HS-27A (cell line): Measurements from ENCODE around the gene CEP104.

Experiments used
- DNase-seq: peaks from one replicate; pipeline ENCODE4 v3.0.0-alpha.2; 2012; ENCODE audit warnings: low read depth, missing footprints

Gene CEP104

DNA sequence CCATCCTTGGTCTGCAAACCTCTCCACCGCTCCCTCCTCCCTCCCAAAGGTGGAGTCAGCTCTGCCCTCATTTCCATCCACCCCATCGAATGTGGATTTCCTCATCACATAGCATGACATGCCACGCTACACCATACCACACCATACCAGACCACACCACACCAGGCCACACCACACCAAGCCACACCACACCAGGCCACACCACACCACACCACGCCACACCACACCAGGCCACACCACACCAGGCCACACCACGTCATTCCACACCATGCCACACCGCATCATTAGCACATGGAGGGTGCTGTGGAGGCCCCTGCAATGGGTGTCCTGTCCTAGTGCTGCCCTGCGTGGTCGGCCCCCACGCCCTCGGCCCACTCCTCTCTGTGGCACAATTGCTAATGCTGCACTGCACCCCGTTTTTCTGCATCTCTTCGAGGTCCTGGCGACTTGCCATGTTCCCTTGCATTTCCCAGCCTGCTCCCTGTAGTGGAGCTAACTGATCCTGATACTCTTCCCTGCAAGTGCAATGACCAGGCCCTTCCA is 11.5 kb upstream of the CEP104 start:
- DNase-seq = no peak

DNA sequence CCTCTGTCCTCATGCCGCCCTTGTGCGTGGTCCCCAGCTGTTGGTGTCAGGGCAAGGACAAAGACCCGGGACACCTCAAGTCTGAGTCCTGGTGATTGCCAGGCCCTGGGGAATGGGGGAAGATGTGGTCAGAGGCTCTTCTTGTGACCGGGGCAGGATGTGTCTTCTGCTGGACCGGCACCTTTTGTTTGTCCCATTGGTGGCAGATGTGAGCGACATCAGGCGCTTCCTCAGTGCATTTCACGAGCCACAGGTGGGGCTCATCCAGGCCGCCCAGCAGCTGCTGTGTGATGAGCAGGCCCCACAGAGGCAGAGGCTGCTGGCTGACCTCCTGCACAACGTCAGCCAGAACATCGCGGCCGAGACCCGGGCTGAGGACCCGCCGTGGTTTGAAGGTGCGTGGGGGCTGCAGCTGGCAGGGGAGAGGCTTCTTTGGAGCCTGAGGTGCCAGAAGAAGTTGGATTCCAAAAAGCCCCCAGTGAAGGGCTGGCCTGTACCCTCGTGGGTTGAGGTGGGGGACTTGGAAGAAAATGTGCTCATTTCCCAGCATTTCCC is 8.7 kb upstream of the CEP104 start:
- DNase-seq = no peak

DNA sequence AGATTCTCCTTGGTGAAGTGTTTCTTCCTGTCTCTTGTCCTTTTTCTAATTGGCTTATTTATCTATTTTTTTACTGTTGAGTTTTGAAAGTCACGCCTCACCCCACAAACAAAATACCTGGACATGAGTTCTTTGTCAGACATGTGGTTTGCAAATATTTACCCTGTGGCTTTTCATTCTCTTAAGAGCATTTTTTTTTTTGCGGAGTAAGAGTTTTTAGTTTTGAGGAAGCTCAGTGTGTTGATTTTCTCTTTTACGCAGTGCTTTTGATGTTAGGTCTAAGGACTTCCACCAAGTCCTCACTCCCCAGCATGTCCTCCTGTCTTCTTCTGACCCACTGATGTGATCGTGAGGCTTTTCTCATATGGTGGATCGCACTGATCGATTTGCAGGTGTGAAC is 7.9 kb upstream of the CEP104 start:
- no peak for DNase-seq

DNA sequence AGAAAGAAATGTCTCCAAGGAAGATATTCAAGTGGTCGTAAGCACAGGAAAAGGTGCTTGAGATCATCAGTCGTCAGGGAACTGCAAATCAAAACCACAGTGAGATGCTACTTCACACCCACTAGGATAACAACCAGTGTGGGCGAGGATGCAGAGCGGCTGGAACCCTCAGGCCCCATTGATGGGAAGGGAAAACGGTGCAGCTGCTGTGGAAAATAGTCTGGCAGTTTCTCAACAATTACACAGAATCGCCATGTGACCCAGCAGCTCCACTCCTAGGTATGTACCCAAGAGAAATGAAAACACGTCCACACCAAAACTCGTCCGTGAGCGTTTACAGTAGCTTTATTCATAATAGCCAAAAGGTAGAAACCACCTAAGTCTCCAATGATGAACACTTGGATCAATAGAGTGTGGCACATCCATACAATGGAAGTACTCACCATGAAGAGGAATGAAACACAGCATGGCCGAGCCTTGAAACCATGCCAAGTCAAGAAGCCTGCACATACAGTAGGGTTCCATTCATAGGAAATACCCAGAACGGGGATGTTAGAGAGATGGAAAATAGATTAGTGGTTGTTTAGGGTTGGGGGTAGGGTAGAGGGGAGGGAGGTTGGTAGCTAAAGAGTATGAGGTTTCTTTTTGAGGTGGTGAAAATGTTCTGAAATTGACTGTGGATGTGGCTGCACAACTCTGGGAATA is 6.4 kb upstream of the CEP104 start:
- no peak for DNase-seq

DNA sequence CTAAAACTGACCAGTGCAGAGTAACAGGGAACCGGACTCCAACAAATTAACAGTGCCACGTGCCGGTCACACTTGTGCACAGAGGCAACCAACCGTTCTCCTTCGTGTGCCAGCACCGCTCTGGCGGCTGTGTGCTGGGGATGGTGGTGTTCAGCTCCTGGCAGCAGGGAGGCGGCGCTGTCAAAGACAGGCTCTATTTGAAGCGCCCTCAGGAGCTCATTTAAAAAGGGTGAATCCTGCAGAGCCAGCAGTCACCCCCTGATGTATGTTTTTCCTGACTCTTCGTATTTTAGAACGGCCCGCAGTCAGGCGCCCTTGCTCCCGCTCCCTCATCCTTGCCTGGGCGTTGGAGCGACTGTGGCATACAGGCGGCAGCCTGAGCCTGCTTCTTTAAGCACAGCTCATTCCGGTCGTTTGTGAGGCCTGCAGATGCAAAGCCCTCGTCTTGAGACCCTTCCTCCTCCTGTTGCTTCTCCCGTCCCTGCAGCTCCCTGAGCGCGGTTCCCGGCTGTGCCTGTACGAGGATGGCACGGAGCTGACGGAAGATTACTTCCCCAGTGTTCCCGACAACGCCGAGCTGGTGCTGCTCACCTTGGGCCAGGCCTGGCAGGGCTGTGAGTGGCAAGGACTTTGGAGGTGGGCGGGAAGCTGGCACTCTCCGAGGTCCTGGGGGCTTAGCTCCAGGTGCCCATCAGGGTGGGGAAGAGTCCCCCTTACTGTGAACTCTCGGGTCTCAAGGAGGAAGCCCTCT is 1.4 kb upstream of the CEP104 start:
- no peak for DNase-seq

DNA sequence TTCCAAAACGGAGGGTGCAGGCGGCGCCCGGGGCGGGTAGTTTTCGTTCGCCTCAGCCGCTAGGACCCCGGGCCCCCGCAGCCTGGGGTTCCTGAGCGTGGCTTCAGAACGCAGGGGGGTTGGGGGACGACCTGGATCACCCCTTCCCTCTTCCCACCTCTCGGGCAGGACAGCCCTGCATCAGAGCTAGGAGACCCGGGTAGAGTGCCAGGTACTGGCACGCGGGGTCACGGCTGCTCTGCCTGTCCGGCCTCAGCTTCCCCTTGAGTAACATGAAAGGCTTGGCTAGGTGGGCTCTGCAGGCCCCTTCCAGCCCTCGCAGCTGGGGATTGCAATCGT is 749 bp upstream of the CEP104 start:
- no peak for DNase-seq

DNA sequence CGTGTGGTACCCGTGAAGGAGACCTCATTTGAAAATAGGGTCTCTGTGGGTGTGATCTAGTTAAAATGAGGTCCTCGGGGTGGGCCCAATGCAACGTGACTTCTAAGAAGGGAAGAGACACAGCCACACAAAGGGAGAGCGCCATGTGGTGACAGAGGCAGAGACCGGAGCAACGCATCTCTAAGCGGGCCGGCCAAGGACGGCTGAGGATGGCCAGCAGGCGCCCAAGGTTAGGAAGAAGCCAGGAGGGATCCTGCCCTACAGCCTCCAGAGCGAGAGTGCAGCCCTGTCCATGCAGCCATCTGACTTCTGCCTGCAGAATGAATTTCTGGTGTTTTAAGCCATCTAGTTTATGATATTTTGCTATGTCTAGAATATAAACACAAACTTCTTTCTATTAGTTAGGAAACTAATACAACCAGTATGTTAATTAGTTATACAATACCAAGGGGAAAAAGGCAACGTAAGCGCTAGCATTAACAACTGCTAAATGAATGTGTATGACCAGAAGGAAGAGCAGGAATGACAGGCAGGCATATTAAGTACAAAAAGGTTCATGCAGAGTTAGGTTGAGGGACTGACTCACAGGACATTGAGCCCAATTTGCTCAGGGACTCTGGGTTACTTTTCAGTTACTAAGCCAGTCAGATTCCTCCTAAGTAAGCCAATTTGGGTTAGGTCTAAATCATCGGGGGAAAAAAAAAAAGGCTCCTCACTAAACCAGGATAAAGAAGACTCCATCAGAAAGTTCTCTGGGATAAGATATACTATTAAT is 4.1 kb downstream of the CEP104 start:
- no peak for DNase-seq

DNA sequence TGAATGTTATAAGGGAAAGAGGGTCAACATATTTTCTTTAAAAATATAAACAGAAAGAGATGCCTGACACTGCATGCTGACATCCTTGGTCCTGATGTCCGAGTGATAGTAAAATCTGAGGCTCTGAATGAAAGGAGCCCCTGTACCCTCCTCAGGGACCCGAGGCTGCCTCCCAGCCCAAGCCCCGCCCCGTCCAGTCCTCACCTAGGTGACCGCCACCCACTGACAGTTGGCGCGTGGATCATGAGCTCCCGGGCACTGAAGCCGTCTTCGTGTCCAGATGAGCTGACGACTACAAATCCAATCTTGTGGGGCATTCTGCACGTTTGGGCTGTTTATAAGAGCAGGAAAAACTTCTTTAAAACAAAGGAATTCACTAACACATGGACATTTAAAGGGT is 4.9 kb downstream of the CEP104 start:
- DNase-seq = no peak

DNA sequence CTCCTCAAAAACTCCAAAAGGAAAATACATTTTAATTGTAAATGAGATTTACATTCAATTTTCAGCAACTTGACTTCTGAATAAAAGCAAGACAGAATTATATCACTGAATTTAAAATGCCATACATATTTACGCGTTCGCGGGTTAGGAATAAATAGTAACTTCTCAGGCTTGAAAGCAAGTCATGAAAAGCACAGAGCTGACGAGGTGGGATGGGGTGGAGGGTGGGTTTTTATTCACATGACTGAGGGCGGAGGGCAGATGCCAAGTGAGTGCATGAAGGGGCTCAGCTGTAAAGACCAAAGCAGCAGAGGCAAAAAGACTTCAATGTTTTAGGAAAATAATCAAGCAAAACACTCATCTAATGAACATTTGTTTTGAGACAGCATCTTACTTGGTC is 5.7 kb downstream of the CEP104 start:
- no peak for DNase-seq

DNA sequence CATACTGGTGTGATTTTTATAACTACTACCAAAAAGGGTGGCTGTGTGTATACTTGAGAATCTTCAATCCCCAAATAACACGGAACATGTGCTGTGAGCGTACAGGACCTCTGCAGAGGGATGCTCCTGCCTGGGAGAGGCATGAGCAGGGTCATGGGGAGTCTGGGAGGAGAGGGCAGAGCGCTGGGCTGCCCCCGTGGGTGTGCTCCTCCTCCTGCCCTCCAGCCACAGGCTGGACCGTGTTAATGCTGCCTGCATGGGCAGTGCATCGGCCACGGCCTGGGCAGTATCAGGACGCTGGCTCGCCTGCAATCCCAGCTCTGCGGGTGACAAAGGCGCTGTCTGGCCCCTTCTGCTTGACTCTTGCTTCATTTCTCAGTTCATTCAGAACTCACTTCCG is 6.2 kb downstream of the CEP104 start:
- DNase-seq = no peak

DNA sequence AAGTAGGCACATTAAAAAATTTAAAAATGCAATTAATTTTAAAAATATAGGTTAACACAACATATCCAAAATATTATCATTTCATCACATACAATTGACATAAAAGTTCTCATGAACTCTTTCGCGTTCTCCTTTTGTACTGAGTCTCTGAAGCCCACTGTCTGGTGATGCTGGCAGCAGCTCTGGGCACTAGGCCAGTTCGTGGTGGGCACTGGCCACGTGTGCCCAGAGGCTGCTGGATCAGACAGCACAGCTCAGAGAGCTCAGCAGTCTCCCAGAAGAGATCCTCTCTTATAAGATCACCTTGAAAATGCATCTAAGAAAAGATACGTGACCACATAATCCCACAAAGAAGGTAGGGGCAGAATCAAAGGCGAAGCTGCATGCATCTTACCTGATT is 9.9 kb downstream of the CEP104 start:
- no peak for DNase-seq

DNA sequence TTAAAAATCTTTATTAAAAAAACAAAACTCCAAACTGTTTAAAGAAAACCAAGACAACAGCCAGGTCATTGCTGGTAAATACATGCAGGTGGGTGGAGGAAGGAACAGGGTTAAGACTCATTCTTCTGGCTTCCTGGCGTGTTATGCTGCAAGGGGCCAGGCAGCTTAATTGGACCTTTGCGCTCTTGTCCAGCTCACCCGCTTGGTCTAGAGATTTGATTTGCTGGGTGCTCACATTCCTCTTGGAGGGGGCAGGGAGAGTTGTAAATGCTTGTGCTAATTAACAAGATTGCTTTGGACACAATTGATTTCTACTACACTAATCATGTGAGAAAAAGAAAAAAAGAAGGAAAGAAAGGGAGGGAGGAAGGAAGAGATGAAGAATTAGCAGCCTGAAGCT is 10.5 kb downstream of the CEP104 start:
- DNase-seq = no peak

DNA sequence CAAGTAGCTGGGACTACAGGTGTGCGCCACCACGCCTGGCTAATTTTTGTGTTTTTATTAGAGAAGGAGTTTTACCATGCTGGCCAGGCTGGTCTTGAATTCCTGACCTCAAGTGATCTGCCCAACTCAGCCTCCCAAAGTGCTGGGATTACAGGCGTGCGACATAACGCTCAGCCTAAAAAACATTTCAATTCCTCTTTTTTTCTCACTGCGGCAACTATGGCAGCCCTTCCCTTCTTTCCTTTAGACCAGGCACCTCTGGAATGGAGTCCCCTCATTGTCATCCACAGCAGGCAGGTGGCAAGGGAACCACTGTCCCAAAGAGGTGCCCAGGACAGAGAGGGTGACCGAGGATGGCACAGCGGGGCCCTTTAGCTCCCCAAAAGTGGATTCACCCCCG is 14.1 kb downstream of the CEP104 start:
- no peak for DNase-seq

DNA sequence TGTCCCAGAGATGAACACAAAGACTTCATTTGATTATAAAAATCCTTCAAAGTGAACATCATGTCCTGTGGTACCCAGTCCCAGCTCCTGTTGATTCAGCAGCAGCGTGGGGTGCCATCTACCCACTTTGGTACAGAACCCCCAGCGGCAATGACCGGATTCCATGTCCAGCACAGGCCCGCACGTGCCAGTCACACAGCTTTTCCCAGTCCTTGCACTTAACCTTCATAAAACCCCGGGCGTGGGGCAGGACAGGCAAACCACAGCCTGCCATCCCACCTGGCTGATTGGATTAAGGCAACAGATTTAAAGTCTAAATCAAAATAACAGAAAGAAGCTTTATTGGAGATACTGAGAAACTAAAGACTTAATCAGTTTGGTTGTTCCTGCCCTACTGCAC is 15.5 kb downstream of the CEP104 start:
- no peak for DNase-seq

DNA sequence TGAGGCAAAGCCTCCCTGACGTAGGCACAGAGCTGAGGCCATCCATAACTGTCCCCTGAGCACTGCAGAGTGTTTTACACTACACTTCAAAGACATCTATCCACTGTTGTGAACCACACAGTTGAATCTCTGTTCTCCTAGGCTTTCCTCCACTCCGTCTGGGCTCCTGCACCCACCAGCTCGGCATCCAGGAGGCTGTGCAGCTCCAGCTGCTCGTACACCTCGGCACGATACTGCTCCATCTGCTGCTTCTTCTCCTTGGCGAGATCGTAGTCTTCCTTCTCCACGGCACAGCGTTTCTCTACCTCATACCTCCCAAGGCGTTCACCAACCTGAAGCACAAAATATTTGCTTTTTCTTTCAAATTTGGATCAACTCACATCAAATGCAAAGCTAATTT is 18.2 kb downstream of the CEP104 start:
- DNase-seq = no peak

DNA sequence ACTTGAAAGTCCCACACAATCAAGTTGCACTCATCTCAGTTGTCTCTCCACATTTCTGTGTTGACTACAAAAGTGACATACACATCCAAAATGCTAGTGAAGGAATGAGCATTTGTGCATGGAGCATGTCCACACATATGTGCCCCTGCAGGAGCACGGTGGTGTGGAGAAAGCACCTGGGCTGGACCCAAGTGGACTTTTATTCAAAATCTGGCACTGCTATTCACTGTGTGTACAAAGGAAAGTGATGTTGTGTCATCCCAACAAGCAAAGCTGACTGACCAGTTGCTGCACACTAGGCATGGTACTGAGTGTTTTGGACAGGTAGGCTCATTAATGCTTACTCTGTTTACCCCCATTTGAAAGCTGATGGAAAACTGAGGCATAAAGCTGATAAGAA is 19.3 kb downstream of the CEP104 start:
- DNase-seq = no peak

DNA sequence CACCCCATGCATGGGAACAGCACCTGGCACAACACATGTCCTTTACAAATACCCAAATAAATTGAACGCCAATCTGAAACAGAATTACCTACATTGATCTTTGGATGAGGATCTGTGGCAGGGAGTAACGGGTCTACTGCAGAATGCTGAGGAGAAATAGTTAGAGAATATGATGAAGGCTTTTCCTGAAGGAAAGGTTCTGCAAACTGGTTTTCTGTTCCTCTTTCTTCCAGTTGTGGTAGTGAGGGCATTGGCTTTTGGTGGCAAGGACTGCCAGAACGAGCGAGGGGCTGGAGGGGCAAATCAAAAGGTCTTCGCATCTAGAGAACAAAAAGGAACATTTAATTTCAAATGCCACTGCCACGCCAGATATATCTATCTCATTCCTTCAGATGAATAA is 19.8 kb downstream of the CEP104 start:
- no peak for DNase-seq

DNA sequence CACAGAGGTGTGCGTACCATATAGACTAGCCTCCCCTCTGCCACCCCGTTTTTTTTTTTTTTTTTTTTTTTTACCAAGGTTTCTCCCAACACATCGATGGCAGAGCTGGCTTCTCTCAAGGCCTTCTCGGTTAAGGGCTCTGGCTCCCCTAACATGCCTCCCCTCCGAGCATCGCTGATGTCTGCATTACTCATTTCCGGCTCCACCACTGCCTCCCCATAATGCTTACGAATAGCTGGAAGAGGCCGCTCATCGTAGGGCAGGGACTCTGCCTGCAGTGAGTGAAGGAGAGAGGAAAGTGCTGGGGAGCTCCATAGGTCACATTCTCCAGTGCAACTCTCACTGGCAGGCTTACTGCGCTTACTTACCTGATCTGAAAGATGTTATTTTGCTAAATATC is 20.6 kb downstream of the CEP104 start:
- no peak for DNase-seq

DNA sequence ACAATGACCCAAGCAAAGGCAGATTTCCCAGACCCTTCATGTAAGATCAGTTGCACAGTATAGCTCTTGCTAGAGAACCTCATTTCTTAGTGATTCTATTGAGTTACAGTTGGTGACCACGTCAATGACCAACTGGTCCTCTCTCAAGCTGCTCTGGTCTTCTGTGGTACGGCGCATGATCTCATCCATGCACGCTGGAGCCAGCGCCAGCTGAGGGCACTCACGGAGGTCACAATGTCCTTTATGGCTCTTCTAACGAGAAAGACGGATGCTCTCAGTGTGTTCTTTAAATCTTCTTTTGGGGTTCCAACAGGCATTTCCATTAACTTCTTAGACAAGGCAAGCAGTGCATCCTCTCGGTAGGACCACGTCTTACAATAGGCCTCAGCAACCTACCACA is 22.3 kb downstream of the CEP104 start:
- no peak for DNase-seq

DNA sequence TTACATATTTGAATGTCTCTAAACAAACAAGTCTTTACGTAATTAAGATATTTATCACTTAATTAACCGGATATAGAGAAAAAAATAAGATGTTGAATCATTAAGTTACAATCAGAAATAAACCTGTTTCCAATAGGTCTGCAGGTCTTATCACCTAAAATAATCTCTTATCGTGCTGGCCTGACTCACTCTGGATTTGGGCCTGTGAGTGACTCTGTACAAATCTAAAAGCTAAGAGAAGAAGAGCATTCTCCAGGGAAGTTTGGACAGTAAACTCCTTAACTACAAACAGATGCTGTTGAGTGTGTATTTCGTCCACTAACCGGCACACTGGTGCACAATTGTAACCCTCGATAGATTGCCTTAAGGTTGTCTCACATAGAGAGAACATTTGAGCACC is 25.3 kb downstream of the CEP104 start:
- DNase-seq = no peak

DNA sequence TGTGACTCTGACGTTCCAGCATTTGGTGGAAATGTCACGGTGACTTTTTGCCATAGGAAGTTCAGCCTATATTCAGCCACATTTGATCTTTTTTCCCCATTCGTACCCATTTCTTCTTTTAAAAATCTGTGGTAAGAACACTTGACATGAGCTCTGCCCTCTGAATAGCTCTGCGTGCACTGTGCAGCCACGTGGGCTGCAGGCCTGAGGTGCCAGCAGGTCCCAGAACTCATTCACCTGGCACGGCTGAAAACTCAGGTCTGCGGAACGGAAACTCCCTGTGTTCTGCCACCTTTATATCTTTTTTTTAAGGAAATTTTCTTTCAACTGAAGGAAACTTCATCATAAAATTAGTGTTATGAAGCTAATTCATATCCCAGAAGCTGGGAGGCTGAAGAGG is 28.6 kb downstream of the CEP104 start:
- no peak for DNase-seq

DNA sequence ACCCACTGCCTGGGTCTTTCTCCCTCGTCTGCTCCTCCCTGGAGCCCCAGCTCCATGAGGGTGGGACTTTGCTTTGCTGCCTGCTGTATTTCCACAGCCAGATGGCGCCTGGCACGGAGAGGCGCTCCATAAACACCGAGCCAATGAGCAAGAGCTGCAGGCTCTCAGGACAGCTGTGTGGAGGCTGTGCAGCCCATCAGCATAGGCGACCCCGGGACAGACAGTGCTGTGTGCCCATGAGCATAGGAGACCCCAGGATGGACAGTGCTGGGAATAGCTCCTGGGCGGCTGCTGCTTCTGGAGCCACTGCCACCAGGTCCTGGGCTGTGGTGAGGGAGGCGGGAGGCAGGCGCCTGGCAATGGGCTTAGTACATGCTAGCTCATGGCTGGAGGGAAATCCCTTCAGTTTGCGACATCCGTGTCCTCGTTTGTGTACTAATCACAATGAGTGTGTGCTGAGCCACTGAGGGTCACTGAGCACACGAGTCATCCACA is 29.2 kb downstream of the CEP104 start:
- no peak for DNase-seq

DNA sequence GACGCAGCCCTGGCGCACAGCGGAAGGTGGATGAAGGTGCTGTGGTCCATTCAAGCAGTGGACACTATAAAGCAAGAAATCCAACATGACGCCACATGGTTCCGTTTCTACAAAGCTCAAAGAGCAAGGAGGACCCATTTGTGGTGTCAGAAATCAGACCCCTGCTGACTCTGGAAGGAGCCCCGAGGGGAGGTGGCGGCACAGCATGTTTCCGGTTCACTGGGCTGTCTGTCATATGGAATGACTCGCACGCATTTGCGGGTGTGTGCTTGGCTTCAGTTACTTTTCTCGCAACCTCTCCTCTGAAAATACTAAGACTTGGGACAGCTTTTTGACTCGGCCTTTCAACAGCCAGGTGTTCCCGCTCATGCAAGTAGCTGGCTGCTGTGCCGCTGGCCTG is 31.7 kb downstream of the CEP104 start:
- no peak for DNase-seq
